Cardiac muscle cell (in vitro differentiated cells and primary cell): ENCODE measurements around the gene CYTH4. TPM values are rescaled to one million over a fixed set of nuclear protein-coding genes. Genes with fewer than 3 reads are reported as not detected.

Experiments used
- DNase-seq, 2 donors: peaks; one replicate each; pipeline versions ENCODE4 v3.0.0 to v3.0.0-alpha.2; 2010 to 2017; ENCODE audit warnings: low read depth in 1 of 2, low spot score in 1 of 2
- H3K27ac ChIP-seq: fragments of 200-600 bp; sonication (generic); 2 replicates; pipeline ENCODE4 v1.5.1; 2016
- H3K27me3 ChIP-seq: fragments of 200-600 bp; sonication (generic); 2 replicates; pipeline ENCODE4 v1.6.0; 2016; ENCODE audit warnings: control low read depth
- H3K36me3 ChIP-seq: fragments of 200-600 bp; sonication (generic); 2 replicates; pipeline ENCODE4 v1.5.1; 2016; ENCODE audit warnings: control low read depth
- H3K4me1 ChIP-seq: fragments of 200-600 bp; sonication (generic); 2 replicates; pipeline ENCODE4 v1.8.1; 2017; ENCODE audit warnings: low read depth, mild to moderate bottlenecking, mixed run types
- H3K4me3 ChIP-seq: fragments of 200-600 bp; sonication (generic); 2 replicates; pipeline ENCODE4 v1.5.1; 2016; ENCODE audit warnings: mild to moderate bottlenecking
- H3K9me3 ChIP-seq: fragments of 200-600 bp; sonication (generic); 2 replicates; pipeline ENCODE4 v1.5.1; 2017; ENCODE audit warnings: low read depth, mild to moderate bottlenecking, control low read depth
- polyA plus RNA-seq: library from polyadenylated mRNA; unstranded; fragments of >200 nt; fragmentation: Nextera tagmentation; extraction: Ambion mirVana; gene quantifications from 2 replicates; pipeline ENCODE4 v1.2.1, GENCODE V29; 2016
- total RNA-seq: library from RNA; depleted of rRNA; stranded (reverse); fragments of >200 nt; gene quantifications from 2 replicates; pipeline ENCODE4 v1.2.3, GENCODE V29; 2016
- TF ChIP-seq, protein P1 (sequence below): IDR thresholded peaks from 2 replicates; pipeline ENCODE4 v1.5.1; 2012; ENCODE audit warnings: low read depth, mild to moderate bottlenecking, low read length

CYTH4 gene
- total and polyA plus RNA-seq, 2 experiments from 2014 or later = not detected

DNA sequence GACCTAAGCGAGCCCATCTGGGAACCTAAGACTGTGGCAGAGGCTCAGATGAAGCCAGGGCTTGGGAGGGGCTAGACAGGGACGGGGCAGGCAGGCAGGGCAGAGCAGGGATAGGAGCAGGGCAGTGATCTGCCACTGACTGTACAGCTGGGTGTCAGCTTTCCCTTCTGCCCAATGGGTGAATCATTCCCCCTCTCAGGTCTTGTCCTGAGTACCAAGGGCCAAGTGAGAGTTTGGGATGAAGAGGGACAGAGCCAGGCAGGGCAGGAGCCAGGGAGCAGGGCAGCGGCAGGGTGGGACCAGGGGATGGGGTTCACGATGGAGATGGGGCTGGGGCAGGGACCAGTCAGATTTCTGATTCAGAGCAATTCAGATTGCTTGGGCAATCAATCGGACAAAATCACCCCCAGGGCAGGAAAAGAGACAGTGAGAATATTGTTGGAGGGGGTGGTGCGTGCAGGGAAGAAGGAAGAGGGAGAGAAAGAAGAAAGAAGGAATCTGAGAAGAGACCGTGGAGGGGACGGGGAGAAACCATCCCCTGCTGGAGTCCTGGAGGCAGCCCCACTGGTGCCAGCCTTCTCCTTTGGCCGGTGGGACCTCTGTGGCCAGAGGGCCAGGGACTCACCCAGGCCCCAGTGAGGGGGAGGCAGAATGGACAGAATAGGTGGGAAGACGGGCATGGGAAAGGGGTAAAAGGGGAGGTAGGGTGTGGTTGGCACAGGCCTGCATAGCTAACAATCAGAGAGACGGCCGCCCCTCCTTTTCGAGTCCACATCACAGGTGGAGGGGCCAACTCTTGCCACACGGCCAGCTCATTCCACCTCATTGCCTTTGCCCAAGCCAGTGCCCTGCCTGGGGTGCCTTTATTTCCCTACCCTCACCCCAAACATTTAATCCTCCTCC is 47.2 kb downstream of the CYTH4 start:
- peaks cover 79% of the 10 kb centered on the region for H3K27me3 ChIP-seq
- no peak for DNase-seq

DNA sequence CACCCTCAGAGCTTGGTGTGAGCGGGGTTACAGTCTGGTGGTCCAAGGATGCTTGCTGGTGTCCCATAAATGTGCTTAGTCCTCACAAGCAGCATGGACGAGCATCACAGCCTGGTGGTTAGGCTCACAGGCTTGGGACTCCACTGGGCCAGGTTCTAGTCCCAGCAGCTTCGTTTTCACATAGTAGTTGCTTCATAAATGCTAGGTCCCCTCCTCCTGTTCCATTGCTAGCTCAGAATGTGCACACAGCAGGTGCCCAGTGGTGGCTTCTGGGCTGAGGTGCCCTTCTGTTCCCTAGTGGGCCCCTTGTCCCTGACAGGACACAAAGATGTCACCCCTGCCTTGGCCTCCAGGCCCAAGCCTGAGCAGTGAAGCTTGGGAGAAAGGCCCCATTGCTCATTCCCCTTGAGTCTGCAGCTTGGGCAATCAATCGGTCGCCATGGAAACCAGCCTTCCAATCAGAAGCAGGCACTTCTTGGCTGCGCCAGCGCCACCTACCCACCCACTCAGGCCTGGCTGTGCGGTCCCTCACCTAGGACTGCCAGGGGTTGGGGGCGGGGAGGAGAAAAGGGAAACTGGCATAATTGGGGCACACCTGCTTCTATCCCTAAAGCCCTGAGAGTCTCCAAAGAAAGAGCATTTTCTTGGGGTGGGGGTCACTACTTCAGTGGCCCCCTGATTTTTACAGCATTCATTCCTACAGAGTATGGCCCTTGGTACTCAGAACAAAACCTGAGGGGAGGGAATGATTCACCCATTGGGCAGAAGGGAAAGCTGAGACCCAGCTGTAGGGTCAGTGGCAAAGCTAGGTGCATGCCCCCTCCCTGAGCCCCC is 48.1 kb downstream of the CYTH4 start:
- TF ChIP-seq, protein P1, sequence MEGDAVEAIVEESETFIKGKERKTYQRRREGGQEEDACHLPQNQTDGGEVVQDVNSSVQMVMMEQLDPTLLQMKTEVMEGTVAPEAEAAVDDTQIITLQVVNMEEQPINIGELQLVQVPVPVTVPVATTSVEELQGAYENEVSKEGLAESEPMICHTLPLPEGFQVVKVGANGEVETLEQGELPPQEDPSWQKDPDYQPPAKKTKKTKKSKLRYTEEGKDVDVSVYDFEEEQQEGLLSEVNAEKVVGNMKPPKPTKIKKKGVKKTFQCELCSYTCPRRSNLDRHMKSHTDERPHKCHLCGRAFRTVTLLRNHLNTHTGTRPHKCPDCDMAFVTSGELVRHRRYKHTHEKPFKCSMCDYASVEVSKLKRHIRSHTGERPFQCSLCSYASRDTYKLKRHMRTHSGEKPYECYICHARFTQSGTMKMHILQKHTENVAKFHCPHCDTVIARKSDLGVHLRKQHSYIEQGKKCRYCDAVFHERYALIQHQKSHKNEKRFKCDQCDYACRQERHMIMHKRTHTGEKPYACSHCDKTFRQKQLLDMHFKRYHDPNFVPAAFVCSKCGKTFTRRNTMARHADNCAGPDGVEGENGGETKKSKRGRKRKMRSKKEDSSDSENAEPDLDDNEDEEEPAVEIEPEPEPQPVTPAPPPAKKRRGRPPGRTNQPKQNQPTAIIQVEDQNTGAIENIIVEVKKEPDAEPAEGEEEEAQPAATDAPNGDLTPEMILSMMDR = peak; percentile 30
- H3K36me3 ChIP-seq = no peaks in the 10 kb centered on the region
- H3K27me3 ChIP-seq = peaks cover 79% of the 10 kb centered on the region
- H3K4me1 ChIP-seq = peaks cover 2% of the 10 kb centered on the region
- H3K4me3 ChIP-seq = no peak overlapping the region
- no peaks in the 10 kb centered on the region for H3K9me3 ChIP-seq
- H3K27ac ChIP-seq = no peak overlapping the region
- DNase-seq = peak; percentile 90 to 92

More for the DNA sequence above, 47.2 kb downstream of the CYTH4 start:
- Histone ChIP-seq H3K4me1 (peaks cover 2% of the 10 kb centered on the region), H3K36me3 (no peaks in the 10 kb centered on the region), H3K4me3 (no peak overlapping the region), H3K9me3 (no peaks in the 10 kb centered on the region), H3K27ac (no peak overlapping the region)
- TF ChIP-seq, protein P1 = no peak

- no peaks in the 10 kb centered on the region for H3K36me3 ChIP-seq
- H3K4me1 ChIP-seq = peaks cover 2% of the 10 kb centered on the region
- H3K4me3 ChIP-seq = no peak overlapping the region
- H3K9me3 ChIP-seq = no peaks in the 10 kb centered on the region
- H3K27me3 ChIP-seq = peaks cover 79% of the 10 kb centered on the region
- no peak overlapping the region for H3K27ac ChIP-seq
- TF ChIP-seq, protein P1 = no peak
- DNase-seq = peak in 1 of 2 donors; percentile 63
Observed at GRCh38 chr22:37331034-37331428, 48.7 kb downstream of the CYTH4 start.

DNA sequence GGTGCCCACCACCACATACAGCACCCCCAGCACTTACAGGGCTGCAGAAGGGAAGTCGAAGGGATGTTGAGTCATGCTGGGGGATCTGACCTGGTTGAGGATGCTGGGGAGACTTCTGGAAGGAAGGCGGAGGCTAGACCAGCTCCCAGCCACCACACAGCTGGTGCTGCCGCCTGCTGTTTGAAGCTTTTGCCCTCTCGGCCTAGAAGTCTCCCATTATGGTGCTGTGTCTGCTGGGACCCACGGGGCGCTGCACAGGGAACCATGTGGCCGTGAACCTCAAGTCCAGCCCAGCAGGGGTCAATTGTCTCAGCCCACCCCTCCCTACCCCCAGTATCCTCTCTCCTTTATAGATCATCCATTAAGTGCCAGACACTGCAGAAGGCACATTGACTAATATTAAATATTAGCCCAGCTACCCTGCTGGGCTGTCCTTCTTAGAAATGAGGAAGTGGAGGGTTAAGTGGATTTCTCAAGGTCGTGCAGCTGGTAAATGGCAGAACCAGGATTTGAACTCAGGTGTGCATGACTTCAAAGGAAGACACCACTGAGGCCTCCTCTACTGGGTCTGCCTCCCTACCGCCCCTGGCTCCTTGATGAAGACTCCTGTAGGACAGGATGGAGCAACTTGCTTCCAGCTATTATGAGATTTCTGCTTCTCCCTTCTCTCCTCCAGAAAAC is 49.7 kb downstream of the CYTH4 start:
- H3K4me1 ChIP-seq = peaks cover 2% of the 10 kb centered on the region
- H3K9me3 ChIP-seq = no peaks in the 10 kb centered on the region
- no peak for DNase-seq
- peaks cover 78% of the 10 kb centered on the region for H3K27me3 ChIP-seq
- H3K4me3 ChIP-seq = no peak overlapping the region
- TF ChIP-seq, protein P1 = no peak
- no peak overlapping the region for H3K27ac ChIP-seq
- H3K36me3 ChIP-seq = no peaks in the 10 kb centered on the region

GRCh38 chr22:37333724-37334460 is 51.6 kb downstream of the CYTH4 start:
- no peak overlapping the region for H3K27ac ChIP-seq
- peaks cover 74% of the 10 kb centered on the region for H3K27me3 ChIP-seq

More at GRCh38 chr22:37333724-37334460, 51.6 kb downstream of the CYTH4 start:
- Histone ChIP-seq H3K9me3 (no peaks in the 10 kb centered on the region), H3K4me1 (peaks cover 2% of the 10 kb centered on the region), H3K36me3 (no peaks in the 10 kb centered on the region), H3K4me3 (no peak overlapping the region)
- TF ChIP-seq, protein P1 = no peak
- no peak for DNase-seq
